Effector CD4-positive, alpha-beta T cell (primary cell): ENCODE data around the gene TYROBP.
A peak's percentile ranks its signal among the peaks of the same experiment; 100 is the strongest.

Experiments used
- DNase-seq: peaks from one replicate; pipeline ENCODE4 v3.0.0-alpha.2; 2020

Gene TYROBP

GRCh38 chr19:35869327-35870123, 38.6 kb downstream of the TYROBP start:
- peak; percentile 65 for DNase-seq

GRCh38 chr19:35868823-35869326, 39.2 kb downstream of the TYROBP start:
- no peak for DNase-seq

GRCh38 chr19:35868172-35868822, 39.8 kb downstream of the TYROBP start, which contains the start of gene APLP1:
Gene APLP1, plus strand, starts transcription at chr19:35868574. Its CDS starts 63 bp downstream, at chr19:35868637.
- peak; percentile 35 for DNase-seq

- no peak for DNase-seq
Observed at GRCh38 chr19:35863018-35863417, 45.1 kb downstream of the TYROBP start.

GRCh38 chr19:35862528-35862927, 45.6 kb downstream of the TYROBP start:
- no peak for DNase-seq

GRCh38 chr19:35861640-35862160, 46.4 kb downstream of the TYROBP start:
- DNase-seq: no peak

- no peak for DNase-seq
Observed at GRCh38 chr19:35860818-35861639, 47.1 kb downstream of the TYROBP start.

GRCh38 chr19:35860436-35860817, 47.7 kb downstream of the TYROBP start:
- no peak for DNase-seq

GRCh38 chr19:35859414-35859813, 48.7 kb downstream of the TYROBP start:
- DNase-seq: no peak

GRCh38 chr19:35858311-35858710, 49.8 kb downstream of the TYROBP start:
- no peak for DNase-seq

- no peak for DNase-seq
Observed at GRCh38 chr19:35856546-35857149, 51.4 kb downstream of the TYROBP start, which contains the start of gene KIRREL2. Gene KIRREL2, plus strand, starts transcription at chr19:35856911. Its CDS starts 209 bp downstream, at chr19:35857120.
